NB4 (cell line): ENCODE measurements around the gene ARRDC1.
A peak's percentile ranks its signal among the peaks of the same experiment; 100 is the strongest.

Source experiments
- DNase-seq: peaks from one replicate; pipeline ENCODE4 v3.0.0; 2010; ENCODE audit warnings: low read depth
- H3K4me3 ChIP-seq: one replicate; pipeline ENCODE4 v1.5.1; 2011; ENCODE audit warnings: mild to moderate bottlenecking, low read depth, low read length, moderate library complexity
- MYC ChIP-seq: IDR thresholded peaks from 2 replicates; pipeline ENCODE4 v1.6.1; 2011; ENCODE audit warnings: low read depth, low read length
- POLR2A ChIP-seq: IDR thresholded peaks from 2 replicates; pipeline ENCODE4 v1.6.1; 2011; ENCODE audit warnings: mild to moderate bottlenecking; ENCODE audit not compliant: insufficient read length; ENCODE audit errors: extremely low read depth
- TF ChIP-seq, protein P1 (sequence below): IDR thresholded peaks from one replicate; pipeline ENCODE4 v1.5.1; 2012; ENCODE audit warnings: low read depth, low read length
- TF ChIP-seq, protein P2 (sequence below): IDR thresholded peaks from 2 replicates; pipeline ENCODE4 v1.6.1; 2011; ENCODE audit warnings: low read depth, low read length

Gene ARRDC1

DNA sequence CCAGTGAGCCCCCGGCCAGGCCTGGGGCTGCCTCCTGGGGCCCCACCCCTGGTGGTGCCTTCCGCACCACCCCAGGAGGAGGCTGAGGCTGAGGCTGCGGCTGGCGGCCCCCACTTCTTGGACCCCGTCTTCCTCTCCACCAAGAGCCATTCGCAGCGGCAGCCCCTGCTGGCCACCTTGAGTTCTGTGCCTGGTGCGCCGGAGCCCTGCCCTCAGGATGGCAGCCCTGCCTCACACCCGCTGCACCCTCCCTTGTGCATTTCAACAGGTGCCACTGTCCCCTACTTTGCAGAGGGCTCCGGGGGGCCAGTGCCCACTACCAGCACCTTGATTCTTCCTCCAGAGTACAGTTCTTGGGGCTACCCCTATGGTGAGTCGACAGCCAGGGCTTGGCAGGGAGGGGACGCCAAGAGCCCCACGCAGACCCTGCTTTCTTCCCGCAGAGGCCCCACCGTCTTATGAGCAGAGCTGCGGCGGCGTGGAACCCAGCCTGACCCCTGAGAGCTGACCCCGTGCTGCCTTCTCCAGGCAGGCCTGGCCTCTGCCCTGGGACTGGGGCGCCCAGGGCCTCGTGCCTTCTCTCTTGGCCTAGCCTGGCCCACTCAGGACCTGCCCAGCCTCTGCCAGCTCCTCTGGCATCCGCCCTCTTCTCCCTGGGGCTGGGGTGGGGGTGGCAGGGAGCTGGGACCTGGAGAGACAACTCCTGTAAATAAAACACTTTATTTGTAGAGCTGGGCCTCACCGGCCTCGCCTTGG is 9.3 kb downstream of the ARRDC1 start:
- H3K4me3 ChIP-seq = no peak overlapping the region
- TF ChIP-seq POLR2A (no peak), MYC (no peak)
- TF ChIP-seq, protein P1, sequence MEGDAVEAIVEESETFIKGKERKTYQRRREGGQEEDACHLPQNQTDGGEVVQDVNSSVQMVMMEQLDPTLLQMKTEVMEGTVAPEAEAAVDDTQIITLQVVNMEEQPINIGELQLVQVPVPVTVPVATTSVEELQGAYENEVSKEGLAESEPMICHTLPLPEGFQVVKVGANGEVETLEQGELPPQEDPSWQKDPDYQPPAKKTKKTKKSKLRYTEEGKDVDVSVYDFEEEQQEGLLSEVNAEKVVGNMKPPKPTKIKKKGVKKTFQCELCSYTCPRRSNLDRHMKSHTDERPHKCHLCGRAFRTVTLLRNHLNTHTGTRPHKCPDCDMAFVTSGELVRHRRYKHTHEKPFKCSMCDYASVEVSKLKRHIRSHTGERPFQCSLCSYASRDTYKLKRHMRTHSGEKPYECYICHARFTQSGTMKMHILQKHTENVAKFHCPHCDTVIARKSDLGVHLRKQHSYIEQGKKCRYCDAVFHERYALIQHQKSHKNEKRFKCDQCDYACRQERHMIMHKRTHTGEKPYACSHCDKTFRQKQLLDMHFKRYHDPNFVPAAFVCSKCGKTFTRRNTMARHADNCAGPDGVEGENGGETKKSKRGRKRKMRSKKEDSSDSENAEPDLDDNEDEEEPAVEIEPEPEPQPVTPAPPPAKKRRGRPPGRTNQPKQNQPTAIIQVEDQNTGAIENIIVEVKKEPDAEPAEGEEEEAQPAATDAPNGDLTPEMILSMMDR = no peak
- TF ChIP-seq, protein P2, sequence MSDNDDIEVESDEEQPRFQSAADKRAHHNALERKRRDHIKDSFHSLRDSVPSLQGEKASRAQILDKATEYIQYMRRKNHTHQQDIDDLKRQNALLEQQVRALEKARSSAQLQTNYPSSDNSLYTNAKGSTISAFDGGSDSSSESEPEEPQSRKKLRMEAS = no peak
- DNase-seq = no peak

DNA sequence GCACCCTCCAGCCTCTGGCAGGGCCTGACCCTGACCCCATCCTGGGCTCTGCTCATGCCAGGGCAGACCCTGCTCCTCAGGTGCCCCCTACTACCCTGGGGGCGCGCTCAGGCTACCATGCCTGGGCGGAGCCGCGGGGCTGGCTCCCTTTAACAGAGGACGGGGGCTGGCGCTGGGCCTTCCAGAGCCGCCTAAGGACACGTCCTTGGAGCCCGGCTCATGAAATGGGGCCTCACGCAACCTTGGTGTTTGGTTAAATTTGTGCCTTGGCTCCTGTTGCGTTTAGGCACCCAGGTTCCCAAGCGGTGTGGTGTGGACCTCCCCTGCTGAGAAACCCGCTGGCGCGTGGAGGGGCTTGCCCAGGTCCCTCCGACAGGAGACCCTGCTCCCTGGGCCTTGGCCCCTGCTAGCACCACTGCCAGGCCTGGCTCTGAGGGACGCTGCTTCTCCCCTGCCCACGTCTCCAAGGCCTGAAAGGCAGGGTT is 9.9 kb downstream of the ARRDC1 start:
- TF ChIP-seq, protein P2 = no peak
- TF ChIP-seq POLR2A = no peak
- TF ChIP-seq MYC = no peak
- TF ChIP-seq, protein P1 = no peak
- H3K4me3 ChIP-seq = no peak overlapping the region
- DNase-seq = no peak

DNA sequence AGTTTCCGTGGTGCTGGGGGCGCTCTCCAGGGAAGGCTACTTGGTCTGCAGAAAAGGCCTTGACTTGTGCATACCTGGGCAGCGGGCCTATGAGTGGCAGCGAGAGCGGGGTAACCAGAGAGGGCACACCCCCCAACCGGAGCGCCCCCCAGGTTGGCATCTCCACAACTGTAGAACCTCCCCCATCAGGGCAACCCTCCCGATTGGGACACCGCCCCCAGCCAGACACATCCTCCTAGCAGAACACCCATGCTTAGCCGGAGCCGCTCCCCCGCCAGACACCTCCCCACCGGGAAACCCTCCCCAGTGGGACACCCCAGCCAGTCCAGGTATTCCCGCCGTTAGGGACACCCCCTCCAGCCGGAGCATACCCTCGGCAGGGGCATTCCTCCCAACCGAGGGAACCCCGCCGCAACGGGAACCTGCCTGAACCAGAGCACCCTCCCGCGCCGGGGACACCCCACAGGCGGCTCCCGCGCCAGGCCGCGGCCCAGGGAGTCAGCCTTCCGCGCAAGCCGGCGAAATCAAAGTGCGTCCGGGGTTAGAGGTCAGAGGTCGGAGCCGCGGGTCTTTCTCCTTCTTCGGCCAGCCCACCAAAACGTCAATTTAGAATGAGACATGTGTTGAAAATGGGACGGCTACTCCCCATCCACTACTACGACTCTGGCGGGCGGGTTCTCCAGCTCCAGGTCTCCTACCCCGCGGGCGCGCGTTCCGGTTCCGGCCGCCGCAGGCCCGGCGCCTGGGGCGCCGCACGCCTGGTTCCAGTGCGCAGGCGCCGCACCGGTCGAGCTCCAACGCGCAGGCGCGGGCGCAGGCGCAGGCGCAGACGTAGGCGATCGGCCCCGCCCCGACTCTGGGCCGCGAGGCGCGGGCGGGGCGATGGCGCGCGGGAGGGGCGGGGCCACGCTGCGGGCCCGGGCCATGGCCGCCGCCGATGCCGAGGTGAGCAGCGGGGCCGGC is 12.9 kb downstream of the ARRDC1 start, which contains the start of gene EHMT1:
Gene EHMT1, plus strand, starts transcription at position 901 of the 963 bp plus-strand sequence. Its CDS starts 24 bp downstream, at position 925.
- H3K4me3 ChIP-seq = peak within 1 kb of the TSS; percentile 93
- TF ChIP-seq, protein P2 = no peak
- TF ChIP-seq, protein P1 = no peak
- TF ChIP-seq POLR2A (peak; percentile 88), MYC (peak; percentile 58; the same call in 1 of the 2 replicates)
- peak; percentile 83 for DNase-seq

DNA sequence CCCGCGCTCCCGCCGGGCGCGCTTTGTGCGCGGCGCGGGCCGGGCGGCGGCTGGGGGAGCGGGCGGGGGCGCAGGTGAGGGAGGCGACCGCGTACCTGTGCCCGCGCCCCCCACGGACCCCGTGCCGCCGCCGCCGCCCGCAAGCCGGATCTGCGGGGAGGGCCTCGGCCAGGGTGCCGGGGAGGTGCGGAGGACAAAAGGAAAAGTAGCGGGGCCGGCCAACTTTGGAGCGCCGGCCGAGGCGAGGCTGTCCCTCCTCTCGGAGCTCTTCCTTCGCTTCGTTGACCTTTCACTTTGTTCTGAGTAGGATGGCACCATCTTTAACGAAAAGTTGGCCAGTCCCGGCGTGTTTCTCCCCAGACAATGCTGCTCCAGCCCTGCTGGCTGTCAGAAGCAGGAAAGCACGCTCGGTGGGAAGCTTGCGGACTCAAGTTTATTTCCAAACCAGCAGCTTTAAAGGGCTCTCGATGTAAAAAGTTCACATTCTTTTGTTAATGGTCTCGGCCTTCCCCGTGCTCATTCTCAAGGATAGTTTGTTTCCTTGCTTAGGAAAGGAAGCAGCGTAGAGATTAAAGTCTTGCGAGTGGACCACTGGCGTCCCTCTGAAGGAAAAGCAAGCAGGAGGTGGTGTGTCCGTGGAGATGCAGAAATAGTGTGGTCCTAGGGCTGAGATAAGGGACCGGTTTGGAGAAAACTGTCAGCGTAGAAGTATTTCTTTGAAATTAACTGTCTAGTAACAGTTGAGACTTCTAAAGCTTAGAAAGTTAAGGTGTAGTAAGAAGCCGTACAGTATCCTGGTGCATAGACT is 14.0 kb downstream of the ARRDC1 start:
- TF ChIP-seq, protein P2 = no peak
- TF ChIP-seq, protein P1 = no peak
- TF ChIP-seq MYC = no peak
- TF ChIP-seq POLR2A = no peak
- DNase-seq = peak; percentile 55

DNA sequence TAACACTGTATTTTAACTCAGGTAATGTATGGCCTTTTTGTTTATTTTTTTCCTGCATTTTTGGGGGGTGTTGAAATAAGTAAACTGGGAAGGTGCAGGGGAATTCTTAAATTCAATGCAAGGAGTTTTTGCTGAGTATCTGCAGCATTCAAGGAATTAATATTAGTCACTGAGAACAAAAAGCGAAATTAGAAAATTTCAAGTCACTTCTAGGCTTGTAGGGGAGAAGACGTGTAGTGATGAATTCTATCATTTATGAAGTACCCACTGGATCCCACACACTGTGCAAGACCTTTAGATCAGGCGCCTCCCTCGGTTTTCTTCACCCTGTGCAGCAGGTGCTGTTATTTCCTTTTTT is 14.5 kb downstream of the ARRDC1 start:
- no peak for DNase-seq
- TF ChIP-seq, protein P2 = no peak
- TF ChIP-seq POLR2A = no peak
- TF ChIP-seq MYC = no peak
- TF ChIP-seq, protein P1 = no peak

More for the DNA sequence above, 14.0 kb downstream of the ARRDC1 start:
- peak overlapping the region; percentile 93 for H3K4me3 ChIP-seq

More for the DNA sequence above, 14.5 kb downstream of the ARRDC1 start:
- peak overlapping the region; percentile 93 for H3K4me3 ChIP-seq
